HG03066 (cell line): ENCODE results near the gene SLC6A8.
A peak's percentile ranks its signal among the peaks of the same experiment; 100 is the strongest.
"Not testable (repeated sequence)": the region's sequence is repeated elsewhere in the genome, so short reads cannot be mapped to it uniquely, and the experiment has no call there.

ENCODE experiments used
- ATAC-seq: cut with Tn5 transposase; IDR thresholded peaks from one replicate; pipeline ENCODE4 v1.9.1; 2021; ENCODE audit warnings: low read depth; ENCODE audit not compliant: unreplicated experiment

The SLC6A8 gene

DNA sequence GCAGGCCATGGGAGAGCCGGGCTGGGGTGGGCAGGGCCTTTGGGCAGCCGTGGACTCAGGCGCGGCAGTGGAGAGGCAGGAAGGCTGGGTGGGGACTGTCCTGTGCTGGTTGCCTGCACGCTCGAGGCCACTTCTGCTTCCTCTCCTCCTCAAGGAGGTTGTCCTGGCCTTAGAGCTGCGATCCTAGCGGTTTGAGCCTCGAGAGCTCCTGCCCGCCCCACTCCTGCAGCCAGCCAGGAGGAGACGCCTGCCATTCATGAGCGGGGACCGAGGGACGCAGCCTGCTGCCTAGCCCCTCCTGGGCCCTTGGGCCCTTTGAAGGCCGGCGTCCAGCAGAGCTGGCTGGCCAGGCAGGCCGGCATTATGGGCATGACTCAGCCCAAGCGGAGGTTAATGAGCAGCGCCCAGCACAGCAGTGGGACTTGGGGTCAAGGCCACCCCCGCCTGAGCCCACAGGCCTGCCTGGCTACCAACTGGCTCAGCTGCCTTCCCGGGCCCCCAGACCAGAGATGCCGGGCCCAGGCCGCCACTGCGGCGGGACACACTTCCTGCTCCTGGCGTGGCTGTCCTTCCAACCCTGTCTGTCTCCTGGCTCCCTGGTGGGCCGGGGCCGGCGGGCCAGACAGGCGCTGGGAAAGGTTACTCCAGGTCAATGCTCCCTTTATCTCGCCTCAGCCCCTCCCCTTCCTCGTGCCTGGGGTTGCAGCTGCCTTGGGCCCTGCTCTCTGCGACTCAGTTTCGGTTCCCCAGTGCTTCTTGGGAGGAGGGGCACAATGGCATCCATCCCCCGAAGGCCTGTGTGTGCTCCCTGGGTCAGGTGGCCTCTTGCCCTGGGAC, 38.8 kb downstream of the SLC6A8 start:
- peak; percentile 52 for ATAC-seq

DNA sequence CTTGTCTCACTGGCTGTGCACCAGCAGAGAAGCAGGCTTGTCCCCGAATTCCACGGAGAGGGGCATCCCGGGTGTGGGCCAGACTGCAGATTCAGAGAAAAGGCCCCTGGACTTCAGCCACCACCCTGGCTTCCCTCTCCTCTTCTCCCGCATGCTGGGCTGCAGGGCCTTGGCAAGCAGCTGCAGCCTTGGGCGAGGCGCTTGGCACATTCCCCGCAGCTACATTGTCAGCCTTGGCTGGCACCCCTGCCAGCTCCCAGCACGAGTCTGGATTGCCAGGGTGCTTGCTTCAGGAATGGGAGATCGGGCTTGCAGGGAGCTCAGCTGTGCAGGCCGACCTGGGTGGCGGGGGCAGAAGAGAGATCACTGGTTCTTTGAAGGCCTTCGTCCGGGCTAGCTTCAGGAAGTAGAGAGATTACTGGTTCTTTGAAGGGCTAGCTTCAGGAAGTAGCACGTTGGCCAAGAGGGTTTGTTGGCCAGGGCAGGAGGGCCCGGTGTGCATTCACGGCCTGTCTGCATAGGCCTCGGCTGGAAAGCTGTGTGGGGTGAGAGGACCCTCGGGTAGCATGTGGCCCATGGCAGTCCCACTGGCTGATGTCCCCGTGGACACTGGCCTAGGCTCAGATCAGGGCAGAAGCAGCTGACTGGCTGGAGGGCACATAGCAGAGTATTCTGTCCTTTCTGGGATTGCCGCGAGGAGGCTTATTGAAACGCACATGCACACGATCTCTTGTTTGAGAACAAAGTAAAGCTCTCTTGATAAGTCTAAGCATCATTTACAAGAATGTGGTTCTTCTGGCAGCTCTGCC, 39.6 kb downstream of the SLC6A8 start:
- ATAC-seq: no peak

DNA sequence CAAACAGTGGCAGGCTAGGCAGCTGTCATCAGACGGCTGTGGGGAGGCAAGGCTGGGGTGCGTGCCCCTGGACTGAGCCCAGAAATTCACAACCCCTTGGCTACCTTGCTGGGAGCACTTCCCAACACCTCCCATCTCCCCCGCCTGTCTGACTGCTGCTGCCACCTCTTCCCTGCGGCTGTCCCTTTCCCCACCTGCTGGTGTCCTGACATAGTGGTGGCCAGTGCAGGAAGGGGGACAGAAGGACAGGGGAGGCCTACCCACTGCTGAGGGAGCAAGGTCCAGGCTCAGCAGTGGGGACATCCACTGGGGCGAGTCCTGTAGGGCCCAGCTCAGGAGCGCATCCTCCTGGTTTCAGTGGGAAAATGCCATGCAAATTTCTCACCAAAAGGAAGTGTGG, 40.4 kb downstream of the SLC6A8 start:
- no peak for ATAC-seq

DNA sequence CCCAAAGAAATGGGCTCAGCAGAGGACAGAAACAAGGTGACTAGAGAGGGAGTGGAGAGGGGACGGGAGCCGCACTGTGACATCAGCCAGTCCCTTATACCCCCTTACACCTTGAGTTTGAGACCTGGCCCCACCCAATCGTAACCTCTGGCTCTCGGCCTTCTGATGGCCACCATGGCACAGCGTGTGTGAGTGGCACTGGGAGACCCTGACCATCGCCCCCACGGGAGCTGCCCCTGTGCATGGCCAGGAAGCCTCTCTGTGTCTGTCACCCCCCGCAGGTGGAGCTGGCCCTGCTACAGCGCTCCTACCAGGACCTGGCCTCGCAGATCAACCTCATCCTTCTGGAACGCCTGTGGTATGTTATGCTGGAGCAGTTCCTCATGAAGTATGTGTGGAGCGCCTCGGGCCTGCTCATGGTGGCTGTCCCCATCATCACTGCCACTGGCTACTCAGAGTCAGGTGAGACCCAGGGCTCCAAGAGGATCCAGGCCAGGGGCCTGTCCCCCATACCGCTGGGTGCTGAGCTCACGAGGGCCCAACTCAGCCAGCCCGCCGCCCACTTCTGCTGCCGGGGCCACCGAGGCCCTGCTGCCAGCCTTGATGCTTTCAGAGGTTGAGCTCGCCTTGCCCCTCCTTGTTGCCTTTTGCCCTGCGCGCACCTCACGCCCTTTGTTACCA, 41.4 kb downstream of the SLC6A8 start:
- no peak for ATAC-seq

GRCh38 chrX:153730115-153730514, 42.4 kb downstream of the SLC6A8 start:
- not testable (repeated sequence) for ATAC-seq

GRCh38 chrX:153731117-153731844, 43.6 kb downstream of the SLC6A8 start:
- ATAC-seq: no peak

GRCh38 chrX:153731845-153732215, 44.1 kb downstream of the SLC6A8 start:
- no peak for ATAC-seq

GRCh38 chrX:153732401-153732800, 44.7 kb downstream of the SLC6A8 start:
- ATAC-seq: no peak

DNA sequence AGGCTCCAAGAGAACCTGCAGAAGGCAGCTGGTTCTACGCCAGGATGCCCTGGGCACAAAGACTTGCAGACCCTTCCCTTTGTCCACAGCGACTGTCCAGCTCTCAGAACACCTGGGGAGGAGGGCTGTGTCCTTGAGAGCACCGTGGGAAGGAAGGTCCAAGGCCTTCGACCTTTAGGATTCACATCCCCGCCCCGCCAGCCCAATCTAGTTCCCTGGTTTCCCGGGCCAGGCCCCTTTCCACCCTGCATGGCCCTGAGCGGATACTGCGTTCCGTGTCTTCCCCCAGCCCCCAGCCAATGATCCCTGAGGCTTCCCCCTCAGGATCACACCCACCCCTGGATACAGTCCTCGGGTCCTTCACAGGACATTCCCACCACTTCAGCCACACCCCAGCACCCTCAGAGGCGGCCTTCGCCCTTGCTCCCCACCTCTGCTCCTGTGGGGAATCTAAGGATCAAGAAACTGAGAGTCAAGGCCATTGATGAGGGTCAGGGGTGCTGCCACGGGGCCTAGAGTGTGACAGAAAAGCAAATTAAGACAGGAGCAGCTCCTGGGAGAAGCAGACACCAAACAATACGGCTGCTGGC, 46.0 kb downstream of the SLC6A8 start:
- no peak for ATAC-seq

DNA sequence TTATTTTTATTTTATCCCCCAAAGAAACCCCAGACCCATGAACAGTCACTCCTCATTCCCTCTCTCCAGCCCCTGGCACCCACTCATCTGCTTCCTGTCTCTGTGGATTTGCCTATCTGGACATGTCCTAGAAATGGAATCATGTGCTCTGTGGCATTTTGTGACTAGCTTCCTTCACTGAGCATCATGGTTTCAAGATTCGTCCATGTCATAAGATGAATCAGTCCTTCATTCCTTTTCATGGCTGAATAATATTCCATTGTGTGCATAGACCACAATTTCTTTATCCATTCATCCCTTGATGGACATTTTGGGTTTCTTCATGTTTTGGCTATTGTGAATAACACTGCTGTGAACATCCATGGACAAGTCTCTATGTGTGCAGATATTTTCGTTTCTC, 47.1 kb downstream of the SLC6A8 start:
- ATAC-seq: no peak

- no peak for ATAC-seq
Observed at GRCh38 chrX:153735274-153735673, 47.5 kb downstream of the SLC6A8 start.

- ATAC-seq: no peak
Observed at GRCh38 chrX:153736071-153736820, 48.5 kb downstream of the SLC6A8 start.

DNA sequence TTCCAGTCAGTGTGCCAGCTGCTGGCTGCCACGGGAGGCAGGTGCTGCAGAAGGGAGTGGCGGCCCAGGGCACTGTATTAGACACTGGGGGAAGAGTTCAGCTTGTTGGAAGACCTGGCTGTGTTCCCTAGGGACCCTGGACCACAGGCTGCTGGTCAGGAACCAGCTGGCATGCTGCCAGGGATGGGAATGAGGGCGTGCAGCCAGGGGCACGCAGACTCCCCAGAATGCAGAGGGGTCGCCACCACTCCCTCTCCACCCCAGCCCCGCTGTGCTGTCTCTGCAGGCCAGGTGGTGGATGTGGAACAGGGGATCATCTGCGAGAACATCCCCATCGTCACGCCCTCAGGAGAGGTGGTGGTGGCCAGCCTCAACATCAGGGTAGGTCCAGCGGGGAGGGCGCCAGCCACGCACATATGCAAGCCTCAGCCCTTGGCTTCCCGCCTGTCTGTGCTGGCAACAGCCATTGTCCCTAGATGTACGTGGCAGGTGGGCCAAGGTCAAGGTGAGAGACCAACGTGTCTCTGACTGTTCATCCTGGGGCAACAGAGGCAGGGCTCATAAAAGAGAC, 49.2 kb downstream of the SLC6A8 start:
- ATAC-seq: no peak

DNA sequence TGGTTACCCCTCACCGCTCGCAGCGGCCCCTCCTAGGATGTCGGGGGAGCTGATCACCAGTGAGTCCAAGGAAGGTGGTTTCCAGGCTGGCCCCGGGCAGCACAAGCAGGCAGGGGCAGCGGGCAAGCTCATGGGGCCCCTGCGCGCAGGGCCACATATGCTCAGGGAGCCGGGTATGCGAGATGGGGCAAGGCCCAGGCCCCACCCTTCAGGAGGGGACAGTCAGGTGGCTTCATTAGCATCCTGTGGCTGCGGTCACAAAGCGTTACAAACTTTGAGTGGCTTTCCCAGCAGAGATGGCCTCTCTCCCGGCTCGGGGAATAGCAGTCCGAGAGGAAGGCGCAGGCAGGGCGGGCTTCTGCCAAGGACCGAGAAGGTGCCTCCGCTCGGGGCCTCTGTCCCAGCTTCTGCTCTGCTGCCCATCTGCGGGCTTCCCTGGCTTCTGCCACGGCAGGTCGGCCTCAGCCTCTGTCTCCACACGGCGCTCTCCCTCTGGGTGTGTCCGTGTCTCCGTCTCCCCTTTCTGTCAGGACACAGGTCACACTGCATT, 50.4 kb downstream of the SLC6A8 start:
- ATAC-seq: no peak

- no peak for ATAC-seq
Observed at GRCh38 chrX:153739754-153740486, 52.2 kb downstream of the SLC6A8 start.

GRCh38 chrX:153740631-153741222, 53.0 kb downstream of the SLC6A8 start:
- ATAC-seq: no peak

DNA sequence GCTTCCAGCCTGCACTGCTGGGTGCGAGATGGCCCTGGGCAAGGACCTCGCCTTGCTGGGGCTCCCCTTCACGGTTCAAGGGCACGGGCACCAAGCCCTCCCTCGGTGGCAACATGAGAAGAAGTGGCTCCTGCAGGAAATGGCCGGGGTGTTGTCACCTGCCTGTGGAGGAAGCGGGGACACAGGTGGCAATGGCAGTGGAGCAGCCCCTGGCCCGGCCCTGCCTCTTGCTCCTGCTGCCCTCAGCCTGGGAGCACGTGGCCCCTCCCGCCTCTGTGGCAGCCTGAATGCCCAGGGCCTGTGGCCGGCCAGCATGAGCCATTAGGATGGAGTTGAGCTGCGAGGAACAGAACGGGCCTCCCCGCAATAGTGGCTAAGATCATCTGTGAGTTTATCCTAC, 53.7 kb downstream of the SLC6A8 start:
- ATAC-seq: no peak

DNA sequence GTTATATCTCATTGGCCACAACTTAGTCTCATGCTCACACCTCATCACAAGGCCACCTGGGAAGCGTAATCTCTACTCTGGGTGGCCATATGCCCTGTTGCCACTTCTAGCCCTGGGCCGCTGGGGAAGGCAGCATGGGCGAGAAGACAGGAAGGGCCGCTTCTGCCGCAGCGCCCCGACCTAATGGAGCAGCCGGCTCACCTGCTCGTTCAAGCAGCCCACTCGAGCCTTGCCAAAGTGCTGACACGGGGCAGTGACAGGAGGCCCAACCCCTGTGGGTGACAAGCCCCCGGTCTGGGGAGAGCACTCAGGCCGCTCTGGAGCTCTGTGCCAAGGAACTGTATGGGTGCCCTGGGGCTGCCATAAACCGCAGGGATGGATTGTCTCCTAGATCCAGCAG, 54.4 kb downstream of the SLC6A8 start:
- ATAC-seq: not testable (repeated sequence)
